Non-pigmented ciliary epithelial cell (primary cell): ENCODE measurements around the gene BEND2.
"Not testable (repeated sequence)": the region's sequence is repeated elsewhere in the genome, so short reads cannot be mapped to it uniquely, and the experiment has no call there.

Experiments
- DNase-seq: peaks from one replicate; pipeline ENCODE4 v3.0.0-alpha.2; 2010; ENCODE audit warnings: low read depth

Gene BEND2

DNA sequence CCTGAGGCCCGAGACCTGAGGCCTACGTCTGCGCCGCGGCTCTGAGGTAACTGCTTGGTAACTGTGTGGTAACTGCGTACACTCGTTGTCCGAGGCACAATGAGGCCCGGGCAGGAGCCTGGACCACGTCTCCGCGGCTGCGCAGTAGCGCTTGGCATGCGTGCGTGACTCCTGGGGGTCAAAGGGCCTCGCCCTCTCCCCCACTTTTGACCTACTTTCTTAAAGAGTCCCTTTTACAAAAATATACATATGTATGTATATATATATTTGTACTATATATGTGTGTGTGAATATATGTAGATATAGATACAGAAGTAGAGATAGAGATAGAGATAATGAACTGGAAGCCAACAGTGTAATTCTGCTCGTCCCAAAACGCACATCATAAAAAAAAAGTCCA is at the start of gene BEND2:
Gene BEND2 (minus strand): TSS at position 101 of the 400 bp plus-strand sequence. CDS start 136 bp downstream, outside the sequence.
- no peak for DNase-seq

DNA sequence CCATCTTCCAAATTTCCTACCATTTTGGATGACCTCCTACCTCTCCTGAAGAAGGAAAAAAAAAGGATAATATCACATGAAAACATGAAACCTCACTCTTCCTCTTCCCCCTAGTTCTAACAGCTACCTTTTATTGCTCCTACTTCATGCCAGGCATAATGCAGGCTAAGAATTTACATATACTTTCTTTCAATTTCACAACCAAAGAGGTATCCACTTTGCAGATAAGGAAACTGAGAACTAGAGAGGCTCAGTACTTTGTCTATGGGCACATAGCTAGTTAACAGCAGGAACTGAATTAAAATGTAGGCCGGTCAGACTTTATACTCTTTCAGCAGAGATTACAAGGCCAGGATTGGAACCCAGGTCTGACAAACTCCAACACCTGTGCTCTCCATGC is 34.4 kb upstream of the BEND2 start:
- no peak for DNase-seq

DNA sequence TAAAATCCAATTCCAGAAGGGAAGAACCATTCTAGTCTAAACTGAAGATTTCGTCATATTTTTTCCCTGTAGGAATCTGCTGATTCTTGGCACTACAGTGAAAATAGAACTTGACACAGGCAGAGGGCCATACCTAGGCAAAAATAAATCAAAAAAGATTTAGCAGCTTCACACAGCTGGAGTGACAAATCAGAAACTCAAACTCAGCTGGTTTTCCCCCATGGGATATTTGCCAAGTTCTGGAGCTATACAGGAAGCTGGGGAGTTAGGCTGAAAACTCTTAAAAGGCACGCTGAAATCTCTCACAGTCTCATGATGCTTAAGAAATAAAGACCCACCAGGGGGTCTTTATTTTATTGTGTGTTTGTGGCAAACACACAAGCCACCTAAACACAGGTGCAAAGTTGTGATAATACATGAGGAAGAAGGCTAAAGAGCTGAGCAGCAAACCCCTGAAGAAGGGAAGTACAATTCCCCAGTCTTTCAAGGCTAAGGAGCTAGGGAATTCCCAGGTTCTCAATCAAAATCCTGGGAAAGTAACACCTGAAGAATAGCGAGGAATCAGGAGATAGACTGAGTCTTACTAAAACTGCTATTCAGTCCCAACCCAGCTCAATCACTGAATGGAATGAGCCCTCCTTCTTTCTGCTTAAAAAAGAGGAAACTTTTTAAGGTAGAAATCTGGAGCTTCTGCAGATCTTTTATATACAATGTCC is 32.1 kb upstream of the BEND2 start:
- no peak for DNase-seq

DNA sequence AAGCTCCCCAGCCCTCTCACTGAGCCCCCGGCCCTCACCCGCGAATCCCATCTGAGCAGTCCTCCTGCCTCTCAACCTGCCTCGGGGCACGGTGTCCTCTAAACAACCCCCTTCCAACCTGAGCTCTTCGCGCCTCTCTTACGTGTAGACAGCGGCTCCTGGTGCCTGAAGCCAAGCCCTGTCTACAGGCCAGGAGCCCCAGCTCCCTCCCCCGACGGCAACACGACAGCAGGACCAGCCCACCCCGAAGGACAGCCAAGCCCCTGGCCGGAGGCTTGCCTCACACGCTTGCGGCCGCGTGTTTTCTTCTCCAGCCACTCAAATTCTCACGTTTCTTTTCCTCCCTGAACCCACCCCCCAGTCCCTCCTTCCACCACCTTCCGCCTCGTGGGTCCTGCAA is 9.0 kb upstream of the BEND2 start:
- DNase-seq = not testable (repeated sequence)

DNA sequence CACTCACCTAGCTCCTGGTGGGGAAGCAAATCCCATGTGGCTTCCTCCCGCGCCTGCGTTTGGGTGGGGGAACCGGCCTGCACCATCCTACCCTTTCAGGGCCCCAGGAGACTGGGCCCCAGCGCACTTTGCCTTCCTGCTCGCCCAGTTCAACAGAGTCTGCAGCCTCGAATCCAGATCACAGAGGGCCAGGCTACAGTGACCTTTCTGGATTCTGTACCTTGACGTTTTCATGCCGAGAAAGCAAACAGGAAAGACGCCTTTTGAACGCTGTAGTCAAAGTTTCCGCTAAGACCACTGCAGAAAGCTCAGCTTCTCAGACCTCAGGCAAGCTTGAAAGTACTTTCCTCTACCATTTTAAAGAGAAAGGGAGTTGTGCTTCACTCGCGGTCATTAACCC is 7.4 kb upstream of the BEND2 start:
- DNase-seq = no peak

DNA sequence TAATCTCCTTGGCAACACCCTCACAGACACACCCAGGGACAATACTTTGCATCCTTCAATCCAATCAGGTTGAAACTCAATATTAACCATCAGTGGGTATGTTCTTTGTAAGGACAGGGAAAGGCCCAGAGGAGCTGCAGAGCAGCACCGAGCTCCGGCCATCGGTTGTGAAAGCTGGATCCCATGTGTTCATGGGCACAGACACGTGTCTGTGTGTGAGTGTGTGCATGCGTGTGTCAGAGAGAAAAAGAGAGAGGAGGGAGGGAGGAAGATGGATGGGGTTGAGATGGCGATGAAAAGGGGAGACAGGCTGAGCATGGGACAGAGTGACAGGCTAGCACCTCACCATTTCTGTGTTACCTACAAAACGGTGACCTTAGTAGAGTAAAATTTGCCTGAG is 6.8 kb upstream of the BEND2 start:
- no peak for DNase-seq

DNA sequence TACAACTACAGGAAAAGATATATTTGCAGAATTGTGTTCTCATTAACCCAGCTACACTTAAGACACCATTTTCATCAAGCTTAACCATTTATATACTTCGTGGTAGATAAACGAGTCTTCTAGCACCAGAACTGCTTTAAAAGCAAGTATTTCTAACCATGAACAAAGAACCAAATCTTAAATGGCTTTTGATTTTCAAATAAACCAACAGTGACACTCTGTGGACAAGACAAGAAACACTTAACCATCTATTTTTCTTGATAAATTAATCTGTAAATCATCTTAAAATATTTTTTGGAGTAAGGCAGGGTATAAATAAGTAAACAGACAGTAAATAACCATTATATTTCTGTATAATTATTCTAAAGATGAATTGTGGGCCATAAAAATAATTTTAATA is 10.2 kb downstream of the BEND2 start:
- DNase-seq = no peak

DNA sequence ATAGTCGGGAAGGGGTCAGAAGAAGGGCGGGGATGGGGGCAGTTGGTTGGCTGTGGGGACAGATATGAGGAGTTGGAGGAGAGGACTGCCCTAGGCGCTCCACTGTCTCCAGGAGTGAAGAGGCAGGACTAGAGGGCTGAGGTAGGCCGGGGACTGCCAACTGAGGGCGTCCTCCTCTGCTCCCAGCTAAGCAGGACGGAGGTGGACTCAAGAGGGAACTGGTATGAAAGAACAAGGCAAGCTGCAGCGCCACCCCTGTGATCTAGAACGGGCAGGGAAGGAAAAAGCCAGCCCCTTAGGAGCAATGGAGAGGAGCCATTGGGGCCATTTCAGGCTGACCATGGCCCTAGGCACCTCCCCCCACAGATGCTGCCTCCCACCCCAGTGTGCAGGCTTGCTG is 14.0 kb downstream of the BEND2 start:
- no peak for DNase-seq

DNA sequence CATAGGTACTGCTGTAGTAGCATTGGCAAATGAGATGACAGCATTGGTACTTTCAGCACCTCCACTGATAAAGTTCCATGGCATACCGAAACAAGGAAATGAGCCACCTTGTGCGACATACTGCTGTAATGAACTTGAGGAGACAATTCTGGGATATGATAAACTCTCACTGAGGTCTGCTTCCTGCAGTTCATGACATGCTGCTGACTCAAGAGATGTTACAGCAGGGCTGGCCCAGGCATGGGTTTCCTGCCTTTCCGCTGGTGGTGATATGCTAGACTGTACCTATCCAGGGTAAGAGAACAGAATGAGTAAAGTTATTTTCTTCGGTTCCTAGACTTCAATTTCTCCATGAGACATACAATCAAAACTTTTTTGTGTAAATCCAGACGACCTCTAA is 17.1 kb downstream of the BEND2 start:
- DNase-seq = no peak

DNA sequence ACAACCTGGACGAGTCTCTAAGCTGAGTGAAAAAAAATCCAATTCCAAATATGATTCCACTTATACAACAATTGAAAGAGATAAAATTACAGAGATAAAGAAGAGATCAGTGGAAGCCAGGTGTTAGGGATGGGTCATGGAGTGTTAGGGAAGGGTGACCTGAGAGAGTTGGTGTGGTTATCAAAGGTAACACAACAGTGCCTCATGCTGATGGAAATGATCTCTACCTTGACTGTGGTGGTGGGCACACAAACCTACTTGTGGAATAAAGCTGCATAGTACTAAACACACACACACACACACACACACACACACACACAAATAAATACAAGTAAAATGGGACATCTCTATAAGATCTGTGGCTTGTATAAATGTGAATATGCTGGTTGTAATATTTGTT is 26.0 kb downstream of the BEND2 start:
- no peak for DNase-seq

DNA sequence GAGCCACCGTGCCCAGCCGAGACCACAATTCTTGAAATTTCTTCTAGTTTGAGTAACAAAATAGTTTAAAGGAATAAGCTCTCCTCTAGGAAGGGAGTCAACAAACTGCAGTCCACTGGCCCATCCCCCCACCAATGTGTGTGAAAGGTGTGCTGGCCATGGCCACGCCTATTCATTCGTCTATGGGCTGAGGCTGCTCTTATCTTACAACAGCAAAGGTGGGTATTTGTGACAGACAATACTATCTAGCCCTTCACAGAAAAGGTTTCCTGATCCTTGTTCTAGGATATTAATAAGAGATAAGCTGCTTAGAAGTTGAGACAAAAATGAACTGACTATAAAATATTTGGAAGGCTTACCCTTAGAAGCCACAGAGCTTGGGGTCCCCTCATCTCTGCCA is 41.2 kb downstream of the BEND2 start:
- no peak for DNase-seq

DNA sequence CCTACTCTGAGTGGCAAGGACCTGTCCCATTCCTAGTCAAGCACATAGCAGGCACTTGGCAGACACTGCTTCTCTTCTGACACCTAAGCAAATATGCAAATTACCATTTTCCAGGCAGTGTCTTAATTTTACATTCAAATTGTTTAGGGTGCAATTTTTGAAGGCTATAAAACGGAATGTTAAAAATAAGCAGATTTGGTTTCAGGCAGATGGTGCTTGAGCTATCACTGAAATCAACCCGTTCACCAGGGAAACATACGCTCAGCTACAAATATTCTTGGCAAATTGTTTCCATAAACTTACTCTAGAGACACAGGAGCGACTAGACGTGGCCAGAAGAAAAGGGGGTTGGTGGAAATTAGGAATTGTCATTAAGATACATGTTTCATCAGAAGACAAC is 45.7 kb downstream of the BEND2 start:
- DNase-seq = no peak

DNA sequence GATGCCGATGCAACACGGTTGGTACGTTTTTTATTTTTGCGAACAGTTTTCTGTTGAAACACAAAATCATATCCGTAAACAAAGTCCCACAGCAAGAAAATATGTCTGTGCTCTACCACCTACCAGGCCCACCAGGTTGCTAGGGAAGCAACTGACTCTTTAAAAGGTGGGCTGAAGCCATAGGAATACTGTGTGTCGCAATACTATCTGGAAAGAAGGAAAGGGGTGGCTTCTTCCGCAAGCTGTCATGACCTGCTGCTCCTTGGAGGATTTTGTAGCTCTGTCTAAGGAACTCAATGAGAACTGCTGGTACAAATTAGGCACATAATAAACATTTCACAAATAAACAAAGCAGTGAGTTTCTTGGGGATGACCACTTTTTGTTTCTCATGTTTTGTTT is 46.5 kb downstream of the BEND2 start:
- no peak for DNase-seq

DNA sequence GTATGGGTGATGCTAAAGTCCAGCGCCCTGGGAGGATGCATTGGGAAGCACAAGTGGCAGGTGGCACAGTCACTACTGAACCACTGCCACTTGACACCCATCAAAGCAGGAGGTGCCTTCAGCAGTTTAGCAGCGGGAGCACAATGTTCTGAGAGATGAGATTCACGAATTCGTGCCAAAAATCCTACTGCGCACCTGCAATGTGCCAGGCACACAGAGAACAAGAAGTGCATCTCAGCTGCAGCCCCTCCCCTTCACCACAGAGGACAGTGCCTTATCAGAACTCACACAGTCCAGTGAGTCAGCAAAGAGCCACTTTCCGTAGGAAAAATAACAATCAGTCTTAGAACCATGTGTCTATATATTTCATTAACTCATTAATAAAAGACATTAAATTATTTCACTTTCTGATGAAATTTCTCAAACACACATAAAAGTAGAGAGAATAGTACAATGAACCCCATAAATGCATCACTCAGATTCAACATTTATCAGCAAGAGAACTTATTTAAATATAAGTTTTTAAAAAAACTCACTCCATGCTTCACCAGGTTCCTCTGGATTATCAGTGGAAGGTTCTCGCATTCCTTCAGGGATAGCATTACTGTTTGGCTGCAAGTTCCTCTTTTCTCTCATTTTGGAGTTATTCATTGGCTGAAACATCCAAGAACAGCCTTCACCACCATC is 47.0 kb downstream of the BEND2 start:
- DNase-seq = no peak

DNA sequence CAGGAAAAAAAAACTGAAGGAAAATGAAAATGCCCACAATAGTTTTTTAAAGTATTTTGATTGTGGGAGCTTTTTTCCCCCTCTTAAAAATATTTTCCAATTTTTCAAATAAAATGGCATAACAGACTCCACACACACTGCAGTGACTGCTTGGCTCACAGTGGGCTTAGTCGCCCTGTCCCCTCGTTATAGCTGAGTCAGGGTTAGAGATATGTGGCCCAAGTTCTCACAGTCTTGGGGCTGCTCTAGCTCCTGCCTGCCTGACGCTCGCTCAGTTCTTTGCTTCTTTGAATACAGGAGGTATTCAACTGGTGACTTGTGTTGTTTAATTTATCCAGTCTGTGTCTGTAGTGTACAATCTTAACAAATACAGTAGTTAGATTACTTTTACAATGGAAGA is 47.7 kb downstream of the BEND2 start:
- DNase-seq = no peak

DNA sequence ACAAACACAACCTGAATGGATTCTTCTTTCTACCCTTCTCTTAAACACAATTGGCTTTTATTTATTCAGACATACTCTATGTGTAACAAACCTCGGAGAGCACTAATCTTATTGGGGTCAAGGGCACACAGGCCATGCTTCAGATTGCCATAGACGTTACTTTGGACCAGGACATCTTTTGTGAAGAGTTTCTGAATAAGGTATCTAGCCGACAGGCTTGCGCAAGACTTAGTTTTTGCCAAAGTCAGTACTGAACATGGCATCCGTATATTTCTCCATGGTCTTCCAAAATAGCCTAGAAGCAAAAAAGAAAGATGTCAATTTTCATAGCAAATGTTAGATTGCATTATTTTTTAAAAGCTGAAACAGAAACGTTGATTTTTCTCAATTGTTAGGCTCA is 49.8 kb downstream of the BEND2 start:
- no peak for DNase-seq

DNA sequence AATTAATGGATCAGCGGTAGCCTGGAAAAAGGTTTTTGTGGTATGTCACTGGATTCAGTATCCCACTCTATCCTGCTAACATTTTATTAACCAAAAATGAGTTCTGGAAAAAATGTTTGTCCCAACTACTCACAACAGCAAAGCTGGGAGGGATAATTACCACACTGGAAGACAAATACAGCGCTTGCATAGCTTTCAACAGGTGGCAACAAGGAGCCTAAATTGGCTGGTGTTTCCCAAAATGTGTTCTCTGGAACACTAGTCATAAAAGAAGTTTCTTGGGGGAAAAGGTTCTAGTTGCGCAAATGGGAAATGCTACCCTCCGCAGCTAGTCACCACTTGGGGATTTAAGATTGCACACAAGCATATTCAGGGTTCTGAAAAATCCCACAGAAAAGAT is 54.6 kb downstream of the BEND2 start:
- no peak for DNase-seq

DNA sequence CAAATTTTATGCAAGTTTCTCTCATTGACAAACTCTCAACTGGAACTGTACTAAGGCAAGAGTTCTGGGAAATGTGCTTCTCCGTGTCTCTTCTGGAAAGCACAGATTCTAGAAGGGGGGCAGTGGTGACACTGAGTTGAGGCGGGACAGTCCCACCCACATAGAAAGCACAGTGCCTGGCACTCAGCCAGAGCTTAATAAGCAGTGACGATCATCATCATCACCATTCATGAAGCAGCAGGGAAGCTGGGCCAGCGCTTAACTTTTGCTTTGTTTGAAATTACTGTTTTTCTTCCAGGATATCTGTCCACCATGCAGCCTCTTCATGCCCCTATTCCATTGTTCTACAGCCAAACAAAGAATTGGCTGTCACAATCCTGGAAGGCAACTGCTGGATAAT is 60.3 kb downstream of the BEND2 start:
- no peak for DNase-seq

DNA sequence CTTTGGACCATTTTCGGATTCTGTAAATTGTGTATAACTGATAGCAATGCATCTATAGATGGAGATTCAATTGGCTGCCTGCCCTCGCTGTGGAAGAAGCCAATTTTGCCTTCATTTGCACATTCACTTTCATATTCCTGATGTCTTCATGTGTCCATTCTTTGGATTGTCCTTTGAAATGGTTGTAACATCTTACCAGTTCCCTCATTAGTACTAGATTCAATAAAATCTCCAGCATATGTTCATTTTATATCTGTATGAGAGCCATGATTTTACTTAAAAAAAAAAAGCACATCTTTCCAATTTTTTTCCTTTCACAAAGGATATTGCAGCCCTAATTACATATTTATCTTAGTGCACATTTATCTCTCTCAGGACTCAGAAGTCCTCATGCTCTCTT is 61.7 kb downstream of the BEND2 start:
- no peak for DNase-seq

DNA sequence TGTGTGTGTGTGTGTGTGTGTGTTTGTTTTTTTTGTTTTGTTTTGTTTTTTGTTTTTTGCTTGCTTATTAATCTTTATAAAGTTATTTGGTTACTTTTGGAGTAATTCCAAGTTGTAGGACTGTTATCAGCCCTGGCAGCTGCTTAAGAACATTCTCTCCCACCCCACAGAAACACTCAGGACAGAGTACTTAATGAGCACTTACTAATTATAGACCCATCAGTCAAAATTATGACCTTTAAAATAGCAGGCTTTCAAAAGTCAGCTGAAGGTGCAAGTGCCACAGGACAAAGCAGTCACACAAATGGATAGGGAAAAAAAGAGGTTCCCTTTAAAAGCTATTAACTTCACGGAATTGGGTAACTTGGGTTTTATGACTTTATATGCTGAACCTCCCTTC is 69.0 kb downstream of the BEND2 start:
- DNase-seq = no peak

DNA sequence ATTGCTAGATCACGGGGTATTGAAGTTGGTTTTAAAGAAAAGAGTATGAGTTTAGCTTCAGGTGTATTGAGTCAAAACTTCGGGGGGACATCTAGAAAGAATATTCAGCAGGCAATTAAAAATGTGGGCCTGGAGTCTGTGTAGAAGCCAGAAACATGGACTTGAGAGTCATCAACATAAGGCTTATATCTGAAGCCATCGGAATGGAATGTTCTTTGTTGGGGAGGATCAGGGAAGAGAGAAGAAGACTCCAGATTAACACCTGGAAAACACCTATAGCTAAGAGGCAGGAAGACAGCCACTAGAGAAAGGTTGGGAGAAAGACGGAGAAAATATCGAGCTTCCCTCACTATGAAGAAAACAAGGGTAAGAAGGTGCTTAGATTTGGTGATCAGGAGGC is 69.5 kb downstream of the BEND2 start:
- no peak for DNase-seq

DNA sequence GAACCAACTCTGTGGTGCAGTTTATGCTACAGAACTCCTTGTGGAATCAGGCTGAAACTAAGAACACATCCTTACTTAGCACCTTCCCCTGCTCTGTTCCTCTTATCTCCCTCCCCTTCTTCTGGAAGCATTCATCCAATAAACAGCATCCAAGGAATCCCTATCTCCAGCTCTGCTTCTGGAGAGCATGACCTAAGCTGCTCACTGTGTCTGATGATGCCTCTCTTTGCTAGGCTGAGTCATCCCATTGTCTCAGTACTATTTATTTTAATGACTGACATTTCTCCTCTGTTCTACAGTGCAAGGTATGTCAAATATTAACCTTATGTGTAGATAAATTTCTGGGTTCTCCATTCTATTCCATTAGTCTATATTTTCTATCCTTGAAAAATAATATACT is 71.2 kb downstream of the BEND2 start:
- no peak for DNase-seq

DNA sequence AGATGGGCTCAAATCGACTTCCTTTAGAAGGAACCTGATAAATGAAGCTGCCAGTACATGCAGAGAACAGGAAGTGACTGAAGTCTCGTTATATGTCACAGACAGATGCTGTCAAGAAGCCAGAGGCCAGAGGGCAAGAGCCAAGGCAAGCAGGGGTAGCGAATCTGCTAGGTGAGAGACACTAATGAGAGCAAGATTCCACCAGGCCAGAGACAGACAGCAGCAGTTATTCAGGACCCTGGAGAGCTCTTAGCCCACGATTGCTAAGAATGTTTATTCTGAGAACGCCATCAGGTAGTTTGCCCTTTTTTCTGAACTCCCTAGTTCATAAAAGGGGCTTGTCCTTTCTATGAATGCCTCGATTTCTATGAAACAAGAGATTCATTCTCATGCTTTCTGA is 73.7 kb downstream of the BEND2 start:
- DNase-seq = no peak

DNA sequence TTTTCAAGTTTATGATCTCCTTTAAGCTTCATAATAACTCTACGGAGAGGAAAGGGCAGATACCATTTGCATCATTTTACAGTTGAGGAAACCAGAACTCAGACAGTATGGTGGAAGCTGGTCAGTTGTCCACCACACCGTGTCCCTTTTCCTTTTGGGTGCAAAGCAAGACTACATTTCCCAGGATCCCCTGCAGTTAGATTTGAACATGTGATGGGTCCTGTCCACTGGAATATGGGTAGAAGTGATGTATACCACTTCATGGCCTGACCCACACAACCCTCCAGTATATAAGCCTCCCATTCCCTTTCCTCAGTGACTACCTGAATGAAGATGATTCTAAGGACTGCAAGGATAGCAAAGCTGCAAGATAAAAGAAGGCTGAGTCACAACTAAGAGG is 74.7 kb downstream of the BEND2 start:
- DNase-seq = no peak
